NCI-H1694 treated with DMSO at 0.1 percent for 48 hours (cell line): ENCODE results near the gene SH3PXD2B.
"Not testable (repeated sequence)": the region's sequence is repeated elsewhere in the genome, so short reads cannot be mapped to it uniquely, and the experiment has no call there.

Experiments
- DNase-seq: peaks from one replicate; lab custom pipeline; 2025; lab: John Stamatoyannopoulos, UW

SH3PXD2B gene

GRCh38 chr5:172399826-172400225, 54.5 kb downstream of the SH3PXD2B start:
- DNase-seq: no peak

GRCh38 chr5:172399336-172399735, 55.0 kb downstream of the SH3PXD2B start:
- DNase-seq: no peak

- not testable (repeated sequence) for DNase-seq
Measured at GRCh38 chr5:172398645-172399044, 55.7 kb downstream of the SH3PXD2B start.

- DNase-seq: not testable (repeated sequence)
Measured at GRCh38 chr5:172396994-172397393, 57.3 kb downstream of the SH3PXD2B start.

GRCh38 chr5:172396220-172396619, 58.1 kb downstream of the SH3PXD2B start:
- no peak for DNase-seq

GRCh38 chr5:172395483-172395882, 58.8 kb downstream of the SH3PXD2B start:
- DNase-seq: no peak

GRCh38 chr5:172389578-172390112, 64.7 kb downstream of the SH3PXD2B start:
- DNase-seq: no peak

- no peak for DNase-seq
Measured at GRCh38 chr5:172388246-172388733, 66.0 kb downstream of the SH3PXD2B start.

- DNase-seq: no peak
Measured at GRCh38 chr5:172385707-172386106, 68.6 kb downstream of the SH3PXD2B start.

GRCh38 chr5:172385010-172385563, 69.2 kb downstream of the SH3PXD2B start:
- DNase-seq: no peak

- no peak for DNase-seq
Measured at GRCh38 chr5:172383191-172383802, 71.0 kb downstream of the SH3PXD2B start.

- DNase-seq: peak; percentile 65
Measured at GRCh38 chr5:172380987-172381643, 73.2 kb downstream of the SH3PXD2B start.

- DNase-seq: no peak
Measured at GRCh38 chr5:172380301-172380986, 73.9 kb downstream of the SH3PXD2B start.

- no peak for DNase-seq
Measured at GRCh38 chr5:172379481-172379880, 74.8 kb downstream of the SH3PXD2B start.

- DNase-seq: no peak
Measured at GRCh38 chr5:172377856-172378255, 76.5 kb downstream of the SH3PXD2B start.

- DNase-seq: no peak
Measured at GRCh38 chr5:172377438-172377837, 76.9 kb downstream of the SH3PXD2B start.

GRCh38 chr5:172374783-172375182, 79.5 kb downstream of the SH3PXD2B start:
- DNase-seq: no peak

GRCh38 chr5:172373680-172374079, 80.6 kb downstream of the SH3PXD2B start:
- no peak for DNase-seq

GRCh38 chr5:172371684-172372083, 82.6 kb downstream of the SH3PXD2B start:
- DNase-seq: no peak

- DNase-seq: peak; percentile 13
Measured at GRCh38 chr5:172370648-172371545, 83.4 kb downstream of the SH3PXD2B start.

- DNase-seq: no peak
Measured at GRCh38 chr5:172370237-172370640, 84.1 kb downstream of the SH3PXD2B start.
